PC-3 (cell line): Measurements from ENCODE around the gene CTNNA3. TPM values are rescaled to one million over a fixed set of nuclear protein-coding genes. Genes with fewer than 3 reads are reported as not detected.

Source experiments
- ATAC-seq: fragments of 200-7000 bp; cut with Tn5 transposase; 2 replicates; pipeline ENCODE4 v1.9.1; 2020; ENCODE audit warnings: mild to moderate bottlenecking, moderate library complexity
- BruUV-seq: library from RNA; stranded (reverse); fragments of 400-500 nt; replicated peaks from 2 replicates; lab custom pipeline; 2021; lab: Mats Ljungman, UMichigan
- CTCF ChIA-PET: fragments of 300-600 bp; sonication (Branson Sonifier 250); formaldehyde crosslinking; loops from one replicate; lab custom pipeline; 2022; ENCODE audit warnings: antibody characterized with exemption; lab: Charles Lee
- POLR2A ChIA-PET: fragments of 300-600 bp; sonication (Branson Sonifier 250); formaldehyde crosslinking; loops from one replicate; lab custom pipeline; 2022; ENCODE audit warnings: antibody characterized with exemption; ENCODE audit not compliant: unreplicated experiment; lab: Charles Lee
- DNase-seq: peaks from one replicate; pipeline ENCODE4 v3.0.0-alpha.2; 2015
- H2AFZ ChIP-seq: fragments of 300-600 bp; sonication (generic); 2 replicates; pipeline ENCODE4 v1.6.0; 2016; ENCODE audit warnings: antibody characterized with exemption, low read length
- H3F3A ChIP-seq: fragments of 300-600 bp; sonication (generic); one replicate; pipeline ENCODE4 v1.6.0; 2017; ENCODE audit warnings: antibody characterized with exemption, low read length, control low read depth, mild to moderate bottlenecking; ENCODE audit not compliant: unreplicated experiment
- H3K27ac ChIP-seq: fragments of 300-600 bp; sonication (generic); 2 replicates; pipeline ENCODE4 v1.5.1; 2016; ENCODE audit warnings: mild to moderate bottlenecking, low read length
- H3K27me3 ChIP-seq: fragments of 300-600 bp; sonication (generic); 2 replicates; pipeline ENCODE4 v1.6.1; 2016; ENCODE audit warnings: low read length, mixed read lengths
- H3K36me3 ChIP-seq: fragments of 300-600 bp; sonication (generic); 2 replicates; pipeline ENCODE4 v1.6.1; 2016; ENCODE audit warnings: low read depth, mixed run types, low read length, mixed read lengths
- H3K4me1 ChIP-seq: fragments of 300-600 bp; sonication (generic); 2 replicates; pipeline ENCODE4 v1.5.1; 2016; ENCODE audit warnings: low read length; ENCODE audit not compliant: insufficient read depth
- H3K4me2 ChIP-seq: fragments of 300-600 bp; sonication (generic); 2 replicates; pipeline ENCODE4 v1.6.0; 2016; ENCODE audit warnings: low read length
- H3K4me3 ChIP-seq: fragments of 300-600 bp; sonication (generic); 2 replicates; pipeline ENCODE4 v1.5.1; 2016; ENCODE audit warnings: mild to moderate bottlenecking, low read length, mixed read lengths
- H3K79me2 ChIP-seq: fragments of 300-600 bp; sonication (generic); 2 replicates; pipeline ENCODE4 v1.6.1; 2017; ENCODE audit warnings: low read length, mixed read lengths
- H3K9ac ChIP-seq: fragments of 300-600 bp; sonication (generic); 2 replicates; pipeline ENCODE4 v1.6.0; 2016; ENCODE audit warnings: mild to moderate bottlenecking, low read length
- H3K9me2 ChIP-seq: fragments of 300-600 bp; sonication (generic); replicated peaks from 2 replicates; pipeline ENCODE4 v1.6.1; 2016; ENCODE audit warnings: mixed run types, low read length, mixed read lengths
- H3K9me3 ChIP-seq: fragments of 300-600 bp; sonication (generic); 2 replicates; pipeline ENCODE4 v1.6.1; 2016; ENCODE audit warnings: low read length, mixed read lengths
- H4K20me1 ChIP-seq: fragments of 300-600 bp; sonication (generic); 2 replicates; pipeline ENCODE4 v1.6.1; 2016; ENCODE audit warnings: low read length, mixed read lengths
- EZH2 ChIP-seq: fragments of 300-600 bp; sonication (generic); IDR thresholded peaks from one replicate; pipeline ENCODE4 v1.6.1; 2017; ENCODE audit warnings: antibody characterized with exemption, mild to moderate bottlenecking, low read length; ENCODE audit not compliant: unreplicated experiment
- EZH2phosphoT487 ChIP-seq: fragments of 300-600 bp; sonication (generic); IDR thresholded peaks from 2 replicates; pipeline ENCODE4 v1.6.1; 2018; ENCODE audit warnings: mild to moderate bottlenecking, antibody characterized with exemption, low read length, borderline replicate concordance
- intact Hi-C: fragments of 100-400 bp; cut with micrococcal nuclease; formaldehyde crosslinking; loops from 2 replicates; pipeline ENCODE4 v1.9.0; 2023
- total RNA-seq: library from RNA; depleted of rRNA; stranded (reverse); fragments of >200 nt; gene quantifications from 2 replicates; pipeline ENCODE4 v1.2.3, GENCODE V29; 2014
- TF ChIP-seq, protein P1 (sequence below): fragments of 300-600 bp; sonication (generic); conservative IDR thresholded peaks from 2 replicates; pipeline ENCODE4 v1.5.1; 2017; ENCODE audit warnings: antibody characterized with exemption, low read depth, mild to moderate bottlenecking, low read length

The CTNNA3 gene
- total RNA-seq, 1 experiment from 2014 or later, result 1.9 TPM

DNA sequence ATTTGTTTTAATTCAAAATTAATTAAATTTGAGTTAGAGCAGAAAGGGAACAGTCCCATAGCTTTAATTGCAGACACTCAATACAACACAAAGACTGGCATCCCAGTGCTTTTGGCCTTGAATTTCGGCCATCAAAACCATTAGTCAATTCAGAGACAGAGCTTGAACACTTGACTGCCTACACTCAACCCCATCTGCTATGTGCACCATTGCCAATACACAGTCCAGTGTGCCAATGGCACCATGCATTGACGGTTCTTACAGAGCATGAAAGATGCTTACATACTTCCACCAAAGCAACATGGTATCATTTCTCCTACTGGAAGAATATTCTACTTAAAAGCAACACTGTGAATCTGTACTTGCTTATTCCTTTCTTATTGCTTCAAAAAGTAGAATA lies 813.7 kb downstream of the CTNNA3 start:
- Histone ChIP-seq H3K27ac (no peak overlapping the region), H3K36me3 (no peaks in the 10 kb centered on the region), H3F3A (no peaks in the 10 kb centered on the region), H3K4me3 (no peak overlapping the region), H4K20me1 (no peaks in the 10 kb centered on the region), H3K9me2 (no peaks in the 10 kb centered on the region; the same call in 1 of the 2 replicates), H3K79me2 (no peaks in the 10 kb centered on the region), H2AFZ (no peak overlapping the region), H3K27me3 (no peaks in the 10 kb centered on the region), H3K4me2 (no peak overlapping the region), H3K4me1 (no peaks in the 10 kb centered on the region), H3K9me3 (no peaks in the 10 kb centered on the region), H3K9ac (no peak overlapping the region)
- DNase-seq (no peak), ATAC-seq (no peak)
- TF ChIP-seq EZH2, result no peak
- TF ChIP-seq EZH2phosphoT487, result no peak
- TF ChIP-seq, protein P1, sequence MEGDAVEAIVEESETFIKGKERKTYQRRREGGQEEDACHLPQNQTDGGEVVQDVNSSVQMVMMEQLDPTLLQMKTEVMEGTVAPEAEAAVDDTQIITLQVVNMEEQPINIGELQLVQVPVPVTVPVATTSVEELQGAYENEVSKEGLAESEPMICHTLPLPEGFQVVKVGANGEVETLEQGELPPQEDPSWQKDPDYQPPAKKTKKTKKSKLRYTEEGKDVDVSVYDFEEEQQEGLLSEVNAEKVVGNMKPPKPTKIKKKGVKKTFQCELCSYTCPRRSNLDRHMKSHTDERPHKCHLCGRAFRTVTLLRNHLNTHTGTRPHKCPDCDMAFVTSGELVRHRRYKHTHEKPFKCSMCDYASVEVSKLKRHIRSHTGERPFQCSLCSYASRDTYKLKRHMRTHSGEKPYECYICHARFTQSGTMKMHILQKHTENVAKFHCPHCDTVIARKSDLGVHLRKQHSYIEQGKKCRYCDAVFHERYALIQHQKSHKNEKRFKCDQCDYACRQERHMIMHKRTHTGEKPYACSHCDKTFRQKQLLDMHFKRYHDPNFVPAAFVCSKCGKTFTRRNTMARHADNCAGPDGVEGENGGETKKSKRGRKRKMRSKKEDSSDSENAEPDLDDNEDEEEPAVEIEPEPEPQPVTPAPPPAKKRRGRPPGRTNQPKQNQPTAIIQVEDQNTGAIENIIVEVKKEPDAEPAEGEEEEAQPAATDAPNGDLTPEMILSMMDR, result no peak
- POLR2A ChIA-PET, result no interaction called here
- CTCF ChIA-PET, result no interaction called here
- intact Hi-C loops, result no loop called here
- no TSS peak for BruUV-seq

DNA sequence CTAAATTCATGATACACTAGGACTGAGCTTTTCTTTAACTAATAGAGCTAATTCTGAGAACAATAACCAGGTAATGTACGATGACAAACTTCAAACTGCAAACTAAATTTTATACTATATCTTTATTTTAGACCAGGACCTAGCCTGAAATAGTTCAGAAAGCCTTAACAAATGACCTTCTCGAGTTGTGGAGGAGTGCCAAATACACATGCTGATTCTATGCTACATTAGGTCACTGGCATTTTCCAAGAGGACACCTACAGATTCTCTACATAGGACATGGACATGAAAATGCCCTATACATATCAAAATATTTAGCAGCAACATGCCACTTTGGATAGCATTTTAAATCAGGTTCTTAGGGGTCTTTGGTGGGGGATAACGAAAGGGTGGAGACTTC lies 814.2 kb downstream of the CTNNA3 start:
- H3K27ac ChIP-seq, result no peak overlapping the region
- ATAC-seq (no peak), DNase-seq (no peak)
- no peaks in the 10 kb centered on the region for H3K79me2 ChIP-seq
- H3K4me3 ChIP-seq, result no peak overlapping the region
- no peaks in the 10 kb centered on the region for H3K4me1 ChIP-seq
- no peak overlapping the region for H3K4me2 ChIP-seq
- TF ChIP-seq, protein P1, result no peak
- no peak for TF ChIP-seq EZH2
- no peak for TF ChIP-seq EZH2phosphoT487
- CTCF ChIA-PET, result no interaction called here
- no peaks in the 10 kb centered on the region for H3K9me3 ChIP-seq
- no peaks in the 10 kb centered on the region for H3K27me3 ChIP-seq
- POLR2A ChIA-PET, result no interaction called here
- H3K36me3 ChIP-seq, result no peaks in the 10 kb centered on the region
- no peak overlapping the region for H3K9ac ChIP-seq
- H4K20me1 ChIP-seq, result no peaks in the 10 kb centered on the region
- no TSS peak for BruUV-seq
- intact Hi-C loops, result no loop called here
- H3F3A ChIP-seq, result no peaks in the 10 kb centered on the region
- H2AFZ ChIP-seq, result no peak overlapping the region
- H3K9me2 ChIP-seq, result no peaks in the 10 kb centered on the region; the same call in 1 of the 2 replicates

DNA sequence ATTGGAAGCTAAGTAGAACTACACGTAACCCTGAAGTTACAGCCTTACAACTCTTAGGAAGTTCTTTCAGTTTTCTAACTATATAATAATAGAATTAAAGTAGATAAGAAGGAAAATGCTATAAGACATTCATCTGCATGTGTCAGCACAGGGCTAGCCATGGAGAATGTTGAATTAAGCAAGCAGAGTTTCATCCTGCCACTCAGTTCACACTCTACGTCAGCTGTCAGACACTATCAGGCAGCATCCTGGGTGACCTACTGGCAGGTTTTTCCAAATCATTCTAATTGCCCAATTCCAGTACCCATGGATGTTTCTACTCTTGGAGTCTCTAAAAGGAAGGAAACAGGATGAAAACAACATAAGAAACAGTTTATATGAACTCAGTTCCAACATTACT lies 815.2 kb downstream of the CTNNA3 start:
- Histone ChIP-seq H4K20me1 (no peaks in the 10 kb centered on the region), H3K9me2 (no peaks in the 10 kb centered on the region; the same call in 1 of the 2 replicates), H3F3A (no peaks in the 10 kb centered on the region), H3K9ac (no peak overlapping the region), H3K9me3 (no peaks in the 10 kb centered on the region), H3K27ac (no peak overlapping the region), H3K4me2 (no peak overlapping the region), H3K4me1 (no peaks in the 10 kb centered on the region), H3K27me3 (no peaks in the 10 kb centered on the region), H3K4me3 (no peak overlapping the region), H3K79me2 (no peaks in the 10 kb centered on the region), H3K36me3 (no peaks in the 10 kb centered on the region), H2AFZ (no peak overlapping the region)
- CTCF ChIA-PET, result interaction anchor here (0.5 kb wide), 1 partner anchor 929 kb away, joined by 5 read pairs; no protein-coding TSS in a partner anchor
- intact Hi-C loops, result no loop called here
- DNase-seq (no peak), ATAC-seq (no peak)
- TF ChIP-seq, protein P1, result no peak
- TF ChIP-seq EZH2phosphoT487 (no peak), EZH2 (no peak)
- no TSS peak for BruUV-seq
- POLR2A ChIA-PET, result no interaction called here
